OCI-LY1 (cell line): Measurements from ENCODE around the gene SDK1.

Experiments
- EZH2 ChIP-seq: fragments of 200-600 bp; sonication (generic), shearing (Covaris generic); IDR thresholded peaks from 2 replicates; pipeline ENCODE4 v1.8.0; 2017; ENCODE audit warnings: borderline replicate concordance, mixed run types, mild to moderate bottlenecking, antibody characterized with exemption, low read length, moderate library complexity, mixed read lengths
- TF ChIP-seq, protein P1 (sequence below): fragments of 200-600 bp; sonication (generic), shearing (Covaris generic); IDR thresholded peaks from 2 replicates; pipeline ENCODE4 v1.5.1; 2017; ENCODE audit warnings: mild to moderate bottlenecking, antibody characterized with exemption, low read length, moderate library complexity, mixed read lengths

- TF ChIP-seq, protein P1, sequence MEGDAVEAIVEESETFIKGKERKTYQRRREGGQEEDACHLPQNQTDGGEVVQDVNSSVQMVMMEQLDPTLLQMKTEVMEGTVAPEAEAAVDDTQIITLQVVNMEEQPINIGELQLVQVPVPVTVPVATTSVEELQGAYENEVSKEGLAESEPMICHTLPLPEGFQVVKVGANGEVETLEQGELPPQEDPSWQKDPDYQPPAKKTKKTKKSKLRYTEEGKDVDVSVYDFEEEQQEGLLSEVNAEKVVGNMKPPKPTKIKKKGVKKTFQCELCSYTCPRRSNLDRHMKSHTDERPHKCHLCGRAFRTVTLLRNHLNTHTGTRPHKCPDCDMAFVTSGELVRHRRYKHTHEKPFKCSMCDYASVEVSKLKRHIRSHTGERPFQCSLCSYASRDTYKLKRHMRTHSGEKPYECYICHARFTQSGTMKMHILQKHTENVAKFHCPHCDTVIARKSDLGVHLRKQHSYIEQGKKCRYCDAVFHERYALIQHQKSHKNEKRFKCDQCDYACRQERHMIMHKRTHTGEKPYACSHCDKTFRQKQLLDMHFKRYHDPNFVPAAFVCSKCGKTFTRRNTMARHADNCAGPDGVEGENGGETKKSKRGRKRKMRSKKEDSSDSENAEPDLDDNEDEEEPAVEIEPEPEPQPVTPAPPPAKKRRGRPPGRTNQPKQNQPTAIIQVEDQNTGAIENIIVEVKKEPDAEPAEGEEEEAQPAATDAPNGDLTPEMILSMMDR = no peak
- no peak for TF ChIP-seq EZH2
Measured at GRCh38 chr7:4098169-4098568, 797.1 kb downstream of the SDK1 start.
